ENCODE results near the gene PTPRE.
"Not testable (repeated sequence)": the region's sequence is repeated elsewhere in the genome, so short reads cannot be mapped to it uniquely, and the experiment has no call there.

Gene PTPRE

GRCh38 chr10:128080641-128081040 lies 173.7 kb downstream of the PTPRE start:
- peak; percentile 9 to 39 for DNase-seq

- DNase-seq = no peak
Measured at GRCh38 chr10:128081222-128081621, 174.3 kb downstream of the PTPRE start.

- no peak for DNase-seq
Measured at GRCh38 chr10:128081720-128082119, 174.8 kb downstream of the PTPRE start.

- no peak for DNase-seq
Measured at GRCh38 chr10:128083191-128083895, 176.4 kb downstream of the PTPRE start.

- DNase-seq = no peak
Measured at GRCh38 chr10:128084364-128084763, 177.5 kb downstream of the PTPRE start.

- no peak for DNase-seq
Measured at GRCh38 chr10:128084991-128085390, 178.1 kb downstream of the PTPRE start.

GRCh38 chr10:128086003-128086863 lies 179.3 kb downstream of the PTPRE start:
- DNase-seq = peak; percentile 39 to 63

GRCh38 chr10:128087146-128087883 lies 180.4 kb downstream of the PTPRE start:
- no peak for DNase-seq

- DNase-seq = peak; percentile 11 to 52
Measured at GRCh38 chr10:128087884-128088709, 181.2 kb downstream of the PTPRE start.

GRCh38 chr10:128091636-128092210 lies 184.8 kb downstream of the PTPRE start:
- DNase-seq = no peak

GRCh38 chr10:128092454-128092853 lies 185.6 kb downstream of the PTPRE start:
- no peak for DNase-seq

- not testable (repeated sequence) for DNase-seq
Measured at GRCh38 chr10:128094596-128094995, 187.7 kb downstream of the PTPRE start.

GRCh38 chr10:128095027-128095752 lies 188.3 kb downstream of the PTPRE start:
- DNase-seq = no peak

GRCh38 chr10:128095753-128096469 lies 189.0 kb downstream of the PTPRE start:
- no peak for DNase-seq

GRCh38 chr10:128096486-128097199 lies 189.7 kb downstream of the PTPRE start:
- no peak for DNase-seq

- DNase-seq = no peak
Measured at GRCh38 chr10:128097783-128098182, 190.9 kb downstream of the PTPRE start.

- DNase-seq = no peak
Measured at GRCh38 chr10:128098631-128099030, 191.7 kb downstream of the PTPRE start.

- DNase-seq = no peak
Measured at GRCh38 chr10:128099901-128100300, 193.0 kb downstream of the PTPRE start.

- no peak for DNase-seq
Measured at GRCh38 chr10:128101901-128102300, 195.0 kb downstream of the PTPRE start.

Data from NCI-H524 (cell line).